Loucy (cell line): ENCODE measurements around the gene TENM4.

Experiments used
- H2AFZ ChIP-seq: fragments of 200-600 bp; sonication (generic); 2 replicates; pipeline ENCODE4 v1.6.0; 2016; ENCODE audit warnings: antibody characterized with exemption, mild to moderate bottlenecking, low read length, moderate library complexity
- H3F3A ChIP-seq: fragments of 200-600 bp; 2 replicates; pipeline ENCODE4 v1.6.0; 2016; ENCODE audit warnings: antibody characterized with exemption, low read depth, mild to moderate bottlenecking
- H3K27me3 ChIP-seq: fragments of 200-600 bp; sonication (generic); 2 replicates; pipeline ENCODE4 v1.6.1; 2014; ENCODE audit warnings: low read length, mild to moderate bottlenecking; ENCODE audit not compliant: insufficient read depth, poor library complexity, severe bottlenecking
- H3K36me3 ChIP-seq: fragments of 200-600 bp; sonication (generic); 2 replicates; pipeline ENCODE4 v1.6.1; 2016; ENCODE audit warnings: low read length; ENCODE audit not compliant: insufficient read depth
- H3K4me1 ChIP-seq: fragments of 200-600 bp; sonication (generic); 2 replicates; pipeline ENCODE4 v1.5.1; 2014; ENCODE audit warnings: low read length, mild to moderate bottlenecking; ENCODE audit not compliant: insufficient read depth, poor library complexity, severe bottlenecking
- H3K4me2 ChIP-seq: fragments of 200-600 bp; sonication (generic); 2 replicates; pipeline ENCODE4 v1.6.0; 2014; ENCODE audit warnings: antibody characterized with exemption, low read length, low read depth, mild to moderate bottlenecking; ENCODE audit not compliant: poor library complexity, severe bottlenecking
- H3K4me3 ChIP-seq: fragments of 200-600 bp; sonication (generic); 2 replicates; pipeline ENCODE4 v1.5.1; 2014; ENCODE audit warnings: low read length, mild to moderate bottlenecking, mixed read lengths; ENCODE audit not compliant: poor library complexity, severe bottlenecking
- H3K79me2 ChIP-seq: fragments of 200-600 bp; sonication (generic); 2 replicates; pipeline ENCODE4 v1.6.1; 2014; ENCODE audit warnings: low read length; ENCODE audit not compliant: insufficient read depth
- H3K9ac ChIP-seq: fragments of 200-600 bp; sonication (generic); 2 replicates; pipeline ENCODE4 v1.6.0; 2014; ENCODE audit warnings: mild to moderate bottlenecking, low read depth, low read length, moderate library complexity; ENCODE audit not compliant: poor library complexity, severe bottlenecking
- H3K9me2 ChIP-seq: fragments of 200-600 bp; sonication (generic); replicated peaks from 2 replicates; pipeline ENCODE4 v1.6.1; 2016; ENCODE audit warnings: low read depth, low read length, mixed read lengths
- H3K9me3 ChIP-seq: fragments of 200-600 bp; sonication (generic); 2 replicates; pipeline ENCODE4 v1.6.1; 2014; ENCODE audit warnings: mild to moderate bottlenecking, antibody characterized with exemption, low read length, low read depth; ENCODE audit not compliant: insufficient read depth
- H4K20me1 ChIP-seq: fragments of 200-600 bp; sonication (generic); 2 replicates; pipeline ENCODE4 v1.6.0; 2014; ENCODE audit warnings: antibody characterized with exemption, low read length, mild to moderate bottlenecking; ENCODE audit not compliant: insufficient read depth, poor library complexity, severe bottlenecking
- CTCF ChIP-seq: fragments of 200-600 bp; sonication (generic); conservative IDR thresholded peaks from 2 replicates; pipeline ENCODE4 v1.5.1; 2014; ENCODE audit warnings: mild to moderate bottlenecking, antibody characterized with exemption, low read length
- EZH2phosphoT487 ChIP-seq: fragments of 200-600 bp; IDR thresholded peaks from 2 replicates; pipeline ENCODE4 v1.6.1; 2018; ENCODE audit warnings: antibody characterized with exemption, mild to moderate bottlenecking, moderate library complexity, borderline replicate concordance

TENM4 gene

GRCh38 chr11:79244241-79244772 lies 196.5 kb downstream of the TENM4 start:
- no peaks in the 10 kb centered on the region for H3K36me3 ChIP-seq
- no peak overlapping the region for H3K9ac ChIP-seq
- no peaks in the 10 kb centered on the region for H3K9me2 ChIP-seq
- no peaks in the 10 kb centered on the region for H3F3A ChIP-seq
- H3K27me3 ChIP-seq = no peaks in the 10 kb centered on the region
- no peak overlapping the region for H3K4me3 ChIP-seq
- no peaks in the 10 kb centered on the region for H3K4me1 ChIP-seq
- no peak overlapping the region for H2AFZ ChIP-seq
- no peaks in the 10 kb centered on the region for H4K20me1 ChIP-seq
- no peak overlapping the region for H3K4me2 ChIP-seq
- H3K79me2 ChIP-seq = no peaks in the 10 kb centered on the region
- H3K9me3 ChIP-seq = peaks cover 4% of the 10 kb centered on the region; the same call in 1 of the 2 replicates
- TF ChIP-seq CTCF (no peak), EZH2phosphoT487 (no peak)

GRCh38 chr11:79243422-79244210 lies 197.2 kb downstream of the TENM4 start:
- Histone ChIP-seq H3K79me2 (no peaks in the 10 kb centered on the region), H3K9ac (no peak overlapping the region), H3K4me3 (no peak overlapping the region), H4K20me1 (no peaks in the 10 kb centered on the region), H3K27me3 (no peaks in the 10 kb centered on the region), H2AFZ (no peak overlapping the region), H3K9me2 (no peaks in the 10 kb centered on the region), H3K36me3 (no peaks in the 10 kb centered on the region), H3K4me2 (no peak overlapping the region), H3K9me3 (peaks cover 4% of the 10 kb centered on the region; the same call in 1 of the 2 replicates), H3F3A (no peaks in the 10 kb centered on the region), H3K4me1 (no peaks in the 10 kb centered on the region)
- no peak for TF ChIP-seq CTCF
- TF ChIP-seq EZH2phosphoT487 = no peak

DNA sequence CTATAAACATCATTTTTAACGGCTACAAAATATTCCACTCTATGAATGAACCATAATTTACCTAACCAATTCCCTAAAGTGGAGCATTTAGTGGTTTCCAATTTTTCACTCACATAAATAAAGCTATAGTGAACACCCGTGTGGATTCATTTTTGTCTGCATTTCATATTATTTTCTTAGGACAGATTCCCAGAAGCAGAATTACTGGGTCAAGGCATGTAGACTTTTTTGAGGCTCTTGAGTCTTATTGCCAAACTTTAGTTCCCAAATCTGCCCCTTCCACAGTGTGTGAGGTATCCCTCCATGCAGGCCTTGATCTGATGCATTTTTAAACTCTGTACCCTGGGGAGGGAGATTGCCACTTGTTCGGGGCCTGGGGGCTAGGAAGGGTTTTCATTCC lies 198.2 kb downstream of the TENM4 start:
- no peak overlapping the region for H3K4me2 ChIP-seq
- no peaks in the 10 kb centered on the region for H3K27me3 ChIP-seq
- no peaks in the 10 kb centered on the region for H3K9me2 ChIP-seq
- no peaks in the 10 kb centered on the region for H3K4me1 ChIP-seq
- H4K20me1 ChIP-seq = no peaks in the 10 kb centered on the region
- no peak overlapping the region for H2AFZ ChIP-seq
- no peaks in the 10 kb centered on the region for H3K79me2 ChIP-seq
- H3F3A ChIP-seq = no peaks in the 10 kb centered on the region
- no peaks in the 10 kb centered on the region for H3K36me3 ChIP-seq
- peaks cover 4% of the 10 kb centered on the region; the same call in 1 of the 2 replicates for H3K9me3 ChIP-seq
- H3K9ac ChIP-seq = no peak overlapping the region
- H3K4me3 ChIP-seq = no peak overlapping the region
- TF ChIP-seq CTCF (no peak), EZH2phosphoT487 (no peak)
